ENCODE data around the gene TOPORS.

DNA sequence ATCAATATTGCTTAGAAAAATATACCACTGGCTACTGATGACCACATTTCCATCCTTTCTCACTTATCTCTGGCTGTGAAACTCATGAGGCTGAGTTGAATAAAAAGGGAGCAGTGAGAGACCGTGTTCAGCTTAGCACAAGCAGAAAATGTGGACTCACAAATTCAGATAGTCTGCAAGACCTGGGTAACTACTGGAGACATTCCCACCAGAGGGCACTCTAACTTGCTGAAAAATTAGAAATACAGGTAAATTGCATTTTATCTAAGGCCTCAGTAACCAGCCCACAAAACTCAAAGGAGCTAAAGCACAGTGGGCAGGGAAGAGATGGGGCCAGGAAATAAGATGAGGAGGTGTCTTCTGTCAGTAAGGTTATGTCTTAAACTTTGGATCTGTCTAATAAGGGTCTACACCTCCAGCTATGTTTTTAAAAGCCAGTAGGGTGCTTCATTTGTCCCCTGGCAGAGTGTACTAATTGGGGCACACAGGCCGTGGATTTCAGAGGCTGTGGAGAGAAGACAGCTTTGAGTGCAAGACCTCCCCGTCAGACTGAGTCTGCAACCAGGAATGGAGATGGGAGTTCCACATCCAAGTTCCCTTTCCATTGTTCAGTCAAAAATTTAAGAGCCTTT is 29.2 kb upstream of the TOPORS start:
- TF ChIP-seq, protein P1, sequence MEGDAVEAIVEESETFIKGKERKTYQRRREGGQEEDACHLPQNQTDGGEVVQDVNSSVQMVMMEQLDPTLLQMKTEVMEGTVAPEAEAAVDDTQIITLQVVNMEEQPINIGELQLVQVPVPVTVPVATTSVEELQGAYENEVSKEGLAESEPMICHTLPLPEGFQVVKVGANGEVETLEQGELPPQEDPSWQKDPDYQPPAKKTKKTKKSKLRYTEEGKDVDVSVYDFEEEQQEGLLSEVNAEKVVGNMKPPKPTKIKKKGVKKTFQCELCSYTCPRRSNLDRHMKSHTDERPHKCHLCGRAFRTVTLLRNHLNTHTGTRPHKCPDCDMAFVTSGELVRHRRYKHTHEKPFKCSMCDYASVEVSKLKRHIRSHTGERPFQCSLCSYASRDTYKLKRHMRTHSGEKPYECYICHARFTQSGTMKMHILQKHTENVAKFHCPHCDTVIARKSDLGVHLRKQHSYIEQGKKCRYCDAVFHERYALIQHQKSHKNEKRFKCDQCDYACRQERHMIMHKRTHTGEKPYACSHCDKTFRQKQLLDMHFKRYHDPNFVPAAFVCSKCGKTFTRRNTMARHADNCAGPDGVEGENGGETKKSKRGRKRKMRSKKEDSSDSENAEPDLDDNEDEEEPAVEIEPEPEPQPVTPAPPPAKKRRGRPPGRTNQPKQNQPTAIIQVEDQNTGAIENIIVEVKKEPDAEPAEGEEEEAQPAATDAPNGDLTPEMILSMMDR (IDR thresholded peaks at IDR 0.05), result peak in 2 of 3 donors; percentile 18 to 32
- TF ChIP-seq POLR2A (IDR thresholded peaks at IDR 0.05), result no peak
- no peak for TF ChIP-seq POLR2AphosphoS5 (IDR thresholded peaks at IDR 0.05)

Data from breast epithelium (tissue), 3 donors.